ENCODE results near the gene SDC3.

Gene SDC3

DNA sequence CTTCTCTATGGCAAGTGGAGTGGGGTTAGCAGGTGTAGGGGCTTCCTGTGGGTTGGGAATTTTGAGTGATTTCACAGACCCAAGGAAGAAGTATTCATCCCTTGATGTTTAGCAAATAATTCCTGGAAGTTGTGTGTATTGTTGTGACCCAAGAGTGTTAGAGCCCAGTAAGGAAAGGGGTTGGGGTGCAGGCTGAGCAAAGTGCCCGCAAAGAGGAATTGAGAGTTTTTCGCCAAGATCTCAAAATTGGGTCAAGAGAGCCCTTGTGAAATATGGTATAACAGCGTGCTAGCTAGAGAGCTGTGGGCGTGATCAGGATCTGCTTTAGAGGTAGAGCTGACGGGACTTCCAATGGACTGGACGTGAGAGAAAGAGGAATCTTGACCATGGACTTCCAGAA, 78.0 kb downstream of the SDC3 start:
- DNase-seq (ENCODE audit: low read depth, low spot score) = no peak
- TF ChIP-seq, protein P1, sequence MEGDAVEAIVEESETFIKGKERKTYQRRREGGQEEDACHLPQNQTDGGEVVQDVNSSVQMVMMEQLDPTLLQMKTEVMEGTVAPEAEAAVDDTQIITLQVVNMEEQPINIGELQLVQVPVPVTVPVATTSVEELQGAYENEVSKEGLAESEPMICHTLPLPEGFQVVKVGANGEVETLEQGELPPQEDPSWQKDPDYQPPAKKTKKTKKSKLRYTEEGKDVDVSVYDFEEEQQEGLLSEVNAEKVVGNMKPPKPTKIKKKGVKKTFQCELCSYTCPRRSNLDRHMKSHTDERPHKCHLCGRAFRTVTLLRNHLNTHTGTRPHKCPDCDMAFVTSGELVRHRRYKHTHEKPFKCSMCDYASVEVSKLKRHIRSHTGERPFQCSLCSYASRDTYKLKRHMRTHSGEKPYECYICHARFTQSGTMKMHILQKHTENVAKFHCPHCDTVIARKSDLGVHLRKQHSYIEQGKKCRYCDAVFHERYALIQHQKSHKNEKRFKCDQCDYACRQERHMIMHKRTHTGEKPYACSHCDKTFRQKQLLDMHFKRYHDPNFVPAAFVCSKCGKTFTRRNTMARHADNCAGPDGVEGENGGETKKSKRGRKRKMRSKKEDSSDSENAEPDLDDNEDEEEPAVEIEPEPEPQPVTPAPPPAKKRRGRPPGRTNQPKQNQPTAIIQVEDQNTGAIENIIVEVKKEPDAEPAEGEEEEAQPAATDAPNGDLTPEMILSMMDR (IDR thresholded peaks at IDR 0.05; ENCODE audit: low read depth, low read length) = no peak
- in situ Hi-C loops (cut with HindIII; ENCODE audit: low sequenced_read_pairs) = no loop called here
- H3K4me3 ChIP-seq (ENCODE audit: low read depth, low read length) = no peak overlapping the region

DNA sequence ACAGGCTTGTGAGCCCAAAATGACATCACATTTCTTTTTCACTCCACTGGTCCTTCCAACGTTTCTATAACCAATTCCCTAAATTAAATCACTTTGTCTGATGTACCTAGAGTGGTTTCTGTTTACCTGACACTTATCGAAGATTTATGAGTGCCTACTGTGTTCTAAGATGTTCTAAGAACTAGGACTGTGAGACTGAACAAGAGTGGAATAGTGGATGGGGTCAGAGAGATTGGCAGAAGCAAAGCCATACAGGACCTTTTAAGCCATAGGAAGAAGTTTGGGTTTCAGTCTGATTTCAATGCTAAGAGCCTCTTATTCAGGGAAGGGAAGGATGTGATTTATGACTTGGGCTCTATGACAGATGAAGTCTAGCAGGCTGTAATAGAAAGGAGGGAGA, 78.7 kb downstream of the SDC3 start:
- in situ Hi-C loops (cut with HindIII; ENCODE audit: low sequenced_read_pairs) = no loop called here
- no peak for DNase-seq (ENCODE audit: low read depth, low spot score)
- TF ChIP-seq, protein P1 (IDR thresholded peaks at IDR 0.05; ENCODE audit: low read depth, low read length) = no peak
- no peak overlapping the region for H3K4me3 ChIP-seq (ENCODE audit: low read depth, low read length)

DNA sequence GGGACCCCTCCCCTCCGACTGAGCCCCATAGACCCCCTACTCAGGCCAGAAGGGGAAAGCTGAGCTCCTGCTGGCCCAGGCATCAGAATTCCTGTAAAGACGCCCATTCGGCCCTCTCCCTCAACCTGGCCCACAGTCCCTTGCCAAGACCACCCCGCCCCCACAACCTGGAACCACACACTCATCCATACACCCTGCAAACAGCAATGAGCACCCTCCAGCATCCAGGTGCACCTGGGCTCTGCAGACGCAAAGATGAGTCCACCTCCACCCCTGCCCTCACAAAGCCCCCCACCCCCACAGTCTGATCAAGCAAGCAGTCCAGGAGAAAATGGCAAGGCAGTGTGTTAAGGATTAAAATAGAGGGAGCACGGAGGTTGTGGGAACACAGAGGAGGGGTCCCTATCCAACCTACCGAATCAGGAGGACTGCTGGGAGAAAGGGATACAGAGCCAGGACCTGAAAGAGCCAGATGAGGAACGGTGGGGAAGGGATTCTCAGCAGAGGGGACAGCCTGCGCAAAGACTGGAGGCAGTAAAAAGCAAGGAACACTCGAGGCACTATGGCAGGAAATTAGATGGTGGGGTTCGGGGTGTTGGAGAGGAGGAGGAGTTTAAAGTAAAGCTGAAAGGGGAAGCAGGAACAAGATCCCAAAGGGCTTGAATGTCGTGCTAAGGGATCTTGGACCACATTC, 83.7 kb downstream of the SDC3 start:
- peak overlapping the region; percentile 48 for H3K4me3 ChIP-seq (ENCODE audit: low read depth, low read length)
- TF ChIP-seq, protein P1 (IDR thresholded peaks at IDR 0.05; ENCODE audit: low read depth, low read length) = no peak
- no peak for DNase-seq (ENCODE audit: low read depth, low spot score)
- in situ Hi-C loops (cut with HindIII; ENCODE audit: low sequenced_read_pairs) = no loop called here

DNA sequence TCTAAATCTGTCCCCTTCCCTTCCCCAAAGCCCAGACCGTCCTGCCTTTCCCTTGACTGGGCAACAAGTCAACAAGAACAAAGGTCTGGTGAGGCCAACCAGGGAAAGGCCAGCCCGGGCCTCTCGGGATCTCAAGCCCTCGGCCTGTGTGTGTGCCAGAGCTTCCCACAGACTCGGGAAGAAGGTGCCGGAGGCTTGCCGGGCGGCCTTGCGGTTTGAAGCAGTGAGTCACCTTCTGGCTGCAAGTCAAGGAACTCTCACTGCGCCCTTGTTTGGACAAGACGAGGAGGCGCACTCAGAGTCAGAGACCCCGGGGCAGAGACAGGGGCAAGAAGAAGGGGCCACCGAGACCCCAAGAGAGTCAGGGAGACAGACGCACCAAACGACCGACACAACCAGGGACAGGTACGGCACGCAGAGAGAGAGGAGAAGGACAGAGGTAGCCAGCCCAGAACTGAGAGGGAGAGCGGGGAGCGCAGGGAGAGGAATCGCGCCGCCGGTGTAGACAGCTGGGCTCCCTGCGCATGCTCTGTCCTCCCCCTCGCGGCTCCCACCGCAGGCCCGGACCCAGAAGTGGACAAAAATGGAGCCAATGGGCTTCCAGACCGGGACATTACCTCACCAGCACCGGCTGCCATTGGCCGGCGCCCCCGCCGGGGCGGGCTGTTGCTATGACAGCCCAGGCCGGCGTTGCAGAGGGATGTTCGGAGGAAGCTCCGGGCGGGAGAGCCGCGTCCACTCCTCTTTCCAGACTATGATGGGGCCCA, 84.4 kb downstream of the SDC3 start:
- peak; percentile 100 for DNase-seq (ENCODE audit: low read depth, low spot score)
- TF ChIP-seq, protein P1 (IDR thresholded peaks at IDR 0.05; ENCODE audit: low read depth, low read length) = no peak
- H3K4me3 ChIP-seq (ENCODE audit: low read depth, low read length) = peak overlapping the region; percentile 48
- in situ Hi-C loops (cut with HindIII; ENCODE audit: low sequenced_read_pairs) = no loop called here

DNA sequence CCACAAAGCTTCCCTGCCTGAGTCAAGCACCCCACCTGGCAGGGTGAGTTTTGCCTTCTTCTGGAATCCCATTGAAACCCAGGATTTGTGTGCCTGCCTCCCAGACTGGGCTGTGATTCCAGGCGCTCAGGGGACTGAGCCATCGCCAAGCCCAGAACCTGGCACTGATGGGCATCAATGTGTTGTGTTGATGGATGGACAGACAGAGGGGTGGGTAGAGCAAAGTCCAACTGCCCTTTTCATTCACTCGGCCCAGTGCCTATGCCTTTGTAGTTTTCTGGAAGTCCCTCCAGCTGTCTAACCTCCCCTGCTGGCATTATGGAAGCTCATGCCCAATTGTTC, 85.0 kb downstream of the SDC3 start:
- TF ChIP-seq, protein P1 (IDR thresholded peaks at IDR 0.05; ENCODE audit: low read depth, low read length) = no peak
- in situ Hi-C loops (cut with HindIII; ENCODE audit: low sequenced_read_pairs) = no loop called here
- DNase-seq (ENCODE audit: low read depth, low spot score) = no peak
- peak overlapping the region; percentile 48 for H3K4me3 ChIP-seq (ENCODE audit: low read depth, low read length)

DNA sequence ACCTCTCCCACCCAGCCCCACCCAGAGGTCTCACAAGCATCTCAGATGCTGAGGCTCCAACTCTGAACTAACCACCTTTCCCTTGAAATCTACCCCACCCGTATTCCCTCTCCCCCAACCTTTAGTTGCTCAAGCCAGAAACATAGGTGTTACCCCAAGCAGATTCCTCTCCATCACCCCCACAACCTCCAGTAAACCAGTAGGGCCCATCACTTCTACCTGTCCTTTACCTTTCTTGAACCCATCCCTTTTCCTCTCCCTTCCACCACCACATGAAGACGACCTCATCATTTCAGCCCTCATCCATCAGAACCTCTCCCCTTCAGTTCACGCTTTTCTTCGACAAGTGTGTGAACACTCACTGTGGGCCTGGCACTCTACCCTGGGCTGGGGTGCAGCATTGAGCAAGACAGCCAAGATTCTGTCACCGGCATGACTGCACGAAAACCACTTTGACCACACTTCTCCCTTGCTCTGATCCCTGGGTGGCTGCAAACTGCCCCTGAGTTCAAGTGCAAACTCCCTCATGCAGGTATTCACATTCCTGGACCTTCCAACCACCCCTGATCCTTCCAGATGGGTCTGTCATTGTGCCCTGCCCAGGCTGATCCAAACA, 85.5 kb downstream of the SDC3 start:
- in situ Hi-C loops (cut with HindIII; ENCODE audit: low sequenced_read_pairs) = no loop called here

More for the DNA sequence above, 85.5 kb downstream of the SDC3 start:
- TF ChIP-seq, protein P1 (IDR thresholded peaks at IDR 0.05; ENCODE audit: low read depth, low read length) = no peak
- no peak overlapping the region for H3K4me3 ChIP-seq (ENCODE audit: low read depth, low read length)
- peak; percentile 36 for DNase-seq (ENCODE audit: low read depth, low spot score)
